Choroid plexus epithelial cell (primary cell): Measurements from ENCODE around the gene PTPRZ1.

Source experiments
- DNase-seq: peaks from one replicate; pipeline ENCODE4 v3.0.0-alpha.2; 2010; ENCODE audit warnings: low read depth
- H3K4me3 ChIP-seq: 2 replicates; pipeline ENCODE4 v1.5.1; 2011; ENCODE audit warnings: low read depth, mild to moderate bottlenecking, control low read depth, low read length, moderate library complexity
- TF ChIP-seq, protein P1 (sequence below): conservative IDR thresholded peaks from 2 replicates; pipeline ENCODE4 v1.5.1; 2011; ENCODE audit warnings: low read depth, mild to moderate bottlenecking, control low read depth, inconsistent platforms, low read length, moderate library complexity

Gene PTPRZ1

DNA sequence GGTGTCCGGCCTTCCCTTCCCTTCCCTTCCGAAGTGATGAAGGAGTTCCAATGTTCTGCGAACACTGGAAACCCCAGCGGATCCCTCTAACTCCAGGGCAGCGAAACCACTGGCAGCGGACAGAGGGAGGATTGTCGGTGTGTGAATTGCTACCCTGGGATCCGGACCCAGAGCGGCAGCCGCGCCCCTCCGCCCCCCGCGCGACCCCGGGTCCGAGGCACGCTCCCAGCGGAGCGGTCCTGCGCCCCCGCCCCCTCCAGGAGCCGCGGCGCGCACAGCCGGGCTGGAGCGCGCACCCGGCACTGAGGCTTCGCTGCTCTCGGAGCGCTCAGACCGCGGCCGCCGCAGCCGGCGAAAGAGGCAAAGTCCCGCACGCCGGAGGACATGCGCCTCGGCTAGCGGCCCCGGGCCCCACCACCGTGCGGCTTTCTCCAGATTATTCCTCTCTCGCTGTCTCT lies at the start of gene PTPRZ1:
PTPRZ1 (plus strand) TSS at position 331 of the 458 bp plus-strand sequence. CDS start 339 bp downstream, outside the sequence.
- peak; percentile 28 for DNase-seq
- TF ChIP-seq, protein P1, sequence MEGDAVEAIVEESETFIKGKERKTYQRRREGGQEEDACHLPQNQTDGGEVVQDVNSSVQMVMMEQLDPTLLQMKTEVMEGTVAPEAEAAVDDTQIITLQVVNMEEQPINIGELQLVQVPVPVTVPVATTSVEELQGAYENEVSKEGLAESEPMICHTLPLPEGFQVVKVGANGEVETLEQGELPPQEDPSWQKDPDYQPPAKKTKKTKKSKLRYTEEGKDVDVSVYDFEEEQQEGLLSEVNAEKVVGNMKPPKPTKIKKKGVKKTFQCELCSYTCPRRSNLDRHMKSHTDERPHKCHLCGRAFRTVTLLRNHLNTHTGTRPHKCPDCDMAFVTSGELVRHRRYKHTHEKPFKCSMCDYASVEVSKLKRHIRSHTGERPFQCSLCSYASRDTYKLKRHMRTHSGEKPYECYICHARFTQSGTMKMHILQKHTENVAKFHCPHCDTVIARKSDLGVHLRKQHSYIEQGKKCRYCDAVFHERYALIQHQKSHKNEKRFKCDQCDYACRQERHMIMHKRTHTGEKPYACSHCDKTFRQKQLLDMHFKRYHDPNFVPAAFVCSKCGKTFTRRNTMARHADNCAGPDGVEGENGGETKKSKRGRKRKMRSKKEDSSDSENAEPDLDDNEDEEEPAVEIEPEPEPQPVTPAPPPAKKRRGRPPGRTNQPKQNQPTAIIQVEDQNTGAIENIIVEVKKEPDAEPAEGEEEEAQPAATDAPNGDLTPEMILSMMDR = no peak
- peak within 1 kb of the TSS; percentile 57 for H3K4me3 ChIP-seq

- TF ChIP-seq, protein P1 = no peak
- DNase-seq = no peak
- H3K4me3 ChIP-seq = no peak overlapping the region
These were observed 48.7 kb upstream of the PTPRZ1 start for GRCh38 chr7:121824276-121824675.

GRCh38 chr7:121831351-121831750 lies 41.6 kb upstream of the PTPRZ1 start:
- no peak overlapping the region for H3K4me3 ChIP-seq
- TF ChIP-seq, protein P1 = no peak
- DNase-seq = no peak

- TF ChIP-seq, protein P1 = no peak
- H3K4me3 ChIP-seq = no peak overlapping the region
- DNase-seq = no peak
These were observed 41.2 kb upstream of the PTPRZ1 start for GRCh38 chr7:121831801-121832200.

DNA sequence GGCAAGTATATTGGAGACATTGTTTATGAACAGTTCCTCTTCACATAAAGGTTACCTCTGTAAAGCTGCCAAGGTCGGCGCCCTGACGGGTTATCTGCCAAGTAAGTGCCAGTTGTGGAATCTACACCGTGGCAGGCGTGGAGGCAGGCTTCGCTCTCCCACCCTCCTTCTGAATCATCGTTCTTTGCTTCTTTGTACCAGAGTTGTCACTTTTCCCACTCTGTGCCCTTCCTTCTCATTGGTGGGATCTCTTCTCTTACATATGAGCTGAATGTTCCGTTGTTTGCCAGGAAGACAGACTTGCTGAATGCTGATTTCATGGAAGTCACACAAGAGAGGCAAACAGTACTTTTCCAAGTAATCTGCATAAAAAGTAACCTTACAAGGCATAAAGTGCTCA lies 40.6 kb upstream of the PTPRZ1 start:
- TF ChIP-seq, protein P1 = no peak
- DNase-seq = no peak

GRCh38 chr7:121833991-121834390 lies 39.0 kb upstream of the PTPRZ1 start:
- TF ChIP-seq, protein P1 = no peak
- H3K4me3 ChIP-seq = no peak overlapping the region
- DNase-seq = no peak

More for the DNA sequence above, 40.6 kb upstream of the PTPRZ1 start:
- no peak overlapping the region for H3K4me3 ChIP-seq

GRCh38 chr7:121837462-121837861 lies 35.5 kb upstream of the PTPRZ1 start:
- TF ChIP-seq, protein P1 = no peak
- no peak for DNase-seq

More at GRCh38 chr7:121837462-121837861, 35.5 kb upstream of the PTPRZ1 start:
- H3K4me3 ChIP-seq = no peak overlapping the region
